ENCODE data around the gene CAPN10.

Gene CAPN10

GRCh38 chr2:240626531-240627300 lies 40.2 kb downstream of the CAPN10 start:
- peak; percentile 70 for DNase-seq

- no peak for DNase-seq
Observed at GRCh38 chr2:240627736-240628506, 41.4 kb downstream of the CAPN10 start.

- no peak for DNase-seq
Observed at GRCh38 chr2:240628507-240628807, 41.9 kb downstream of the CAPN10 start.

- DNase-seq = no peak
Observed at GRCh38 chr2:240628808-240629618, 42.5 kb downstream of the CAPN10 start.

DNA sequence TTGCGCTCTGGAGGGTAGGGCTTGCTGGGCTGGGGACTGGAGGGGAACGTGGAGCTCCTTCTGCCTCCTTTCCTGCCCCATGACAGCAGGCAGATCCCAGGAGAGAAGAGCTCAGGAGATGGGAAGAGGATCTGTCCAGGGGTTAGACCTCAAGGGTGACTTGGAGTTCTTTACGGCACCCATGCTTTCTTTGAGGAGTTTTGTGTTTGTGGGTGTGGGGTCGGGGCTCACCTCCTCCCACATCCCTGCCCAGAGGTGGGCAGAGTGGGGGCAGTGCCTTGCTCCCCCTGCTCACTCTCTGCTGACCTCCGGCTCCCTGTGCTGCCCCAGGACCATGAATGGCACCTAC lies 43.1 kb downstream of the CAPN10 start:
- DNase-seq = no peak

GRCh38 chr2:240629968-240630770 lies 43.6 kb downstream of the CAPN10 start:
- no peak for DNase-seq

DNA sequence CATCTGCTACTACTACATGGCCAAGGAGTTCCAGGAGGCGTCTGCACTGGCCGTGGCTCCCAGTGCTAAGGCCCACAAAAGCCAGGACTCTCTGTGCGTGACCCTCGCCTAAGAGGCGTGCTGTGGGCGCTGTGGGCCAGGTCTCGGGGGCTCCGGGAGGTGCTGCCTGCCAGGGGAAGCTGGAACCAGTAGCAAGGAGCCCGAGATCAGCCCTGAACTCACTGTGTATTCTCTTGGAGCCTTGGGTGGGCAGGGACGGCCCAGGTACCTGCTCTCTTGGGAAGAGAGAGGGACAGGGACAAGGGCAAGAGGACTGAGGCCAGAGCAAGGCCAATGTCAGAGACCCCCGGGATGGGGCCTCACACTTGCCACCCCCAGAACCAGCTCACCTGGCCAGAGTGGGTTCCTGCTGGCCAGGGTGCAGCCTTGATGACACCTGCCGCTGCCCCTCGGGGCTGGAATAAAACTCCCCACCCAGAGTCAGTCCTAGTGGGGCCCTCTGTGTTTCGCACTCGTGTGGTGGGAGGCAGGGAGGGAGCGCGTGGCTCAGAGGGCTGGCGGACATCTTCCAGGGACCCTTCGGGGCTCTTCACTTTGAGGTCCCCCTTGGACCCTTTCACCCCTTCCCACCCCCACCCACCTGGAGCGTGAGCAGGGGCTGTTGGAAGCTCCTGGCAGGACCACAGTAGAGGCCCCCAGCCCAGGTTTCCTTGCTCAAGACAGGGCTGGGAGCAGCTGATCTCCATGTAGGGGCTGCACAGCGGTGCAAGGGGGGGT lies 44.4 kb downstream of the CAPN10 start:
- DNase-seq = no peak

GRCh38 chr2:240631548-240632305 lies 45.2 kb downstream of the CAPN10 start:
- DNase-seq = no peak

- DNase-seq = no peak
Observed at GRCh38 chr2:240632306-240632721, 45.8 kb downstream of the CAPN10 start.

GRCh38 chr2:240635121-240635997 lies 48.8 kb downstream of the CAPN10 start:
- no peak for DNase-seq

GRCh38 chr2:240635998-240636547 lies 49.5 kb downstream of the CAPN10 start:
- DNase-seq = no peak

- DNase-seq = no peak
Observed at GRCh38 chr2:240636563-240637115, 50.1 kb downstream of the CAPN10 start.

GRCh38 chr2:240637116-240637900 lies 50.8 kb downstream of the CAPN10 start:
- no peak for DNase-seq

DNA sequence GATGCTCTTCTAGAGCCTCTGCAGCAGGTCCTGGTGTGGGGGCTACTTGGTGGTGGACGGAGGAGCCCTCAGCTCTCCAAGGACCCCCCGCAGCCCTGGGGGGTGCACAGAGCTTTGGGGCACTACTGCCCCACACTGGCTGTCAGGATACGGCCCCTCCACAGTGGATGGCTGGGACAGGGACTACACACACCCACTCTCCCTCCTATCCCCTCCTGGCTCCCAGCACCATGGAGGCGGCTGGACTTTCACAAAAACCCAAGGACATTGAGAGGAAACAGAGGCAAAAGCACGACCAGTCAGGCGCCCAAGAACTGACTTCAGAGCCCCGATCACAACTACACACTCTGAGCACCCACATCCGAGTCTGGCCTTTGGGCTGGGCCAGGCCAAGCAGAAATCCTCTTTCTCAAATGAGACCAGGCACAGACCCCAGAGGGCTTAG lies 51.4 kb downstream of the CAPN10 start:
- no peak for DNase-seq

DNA sequence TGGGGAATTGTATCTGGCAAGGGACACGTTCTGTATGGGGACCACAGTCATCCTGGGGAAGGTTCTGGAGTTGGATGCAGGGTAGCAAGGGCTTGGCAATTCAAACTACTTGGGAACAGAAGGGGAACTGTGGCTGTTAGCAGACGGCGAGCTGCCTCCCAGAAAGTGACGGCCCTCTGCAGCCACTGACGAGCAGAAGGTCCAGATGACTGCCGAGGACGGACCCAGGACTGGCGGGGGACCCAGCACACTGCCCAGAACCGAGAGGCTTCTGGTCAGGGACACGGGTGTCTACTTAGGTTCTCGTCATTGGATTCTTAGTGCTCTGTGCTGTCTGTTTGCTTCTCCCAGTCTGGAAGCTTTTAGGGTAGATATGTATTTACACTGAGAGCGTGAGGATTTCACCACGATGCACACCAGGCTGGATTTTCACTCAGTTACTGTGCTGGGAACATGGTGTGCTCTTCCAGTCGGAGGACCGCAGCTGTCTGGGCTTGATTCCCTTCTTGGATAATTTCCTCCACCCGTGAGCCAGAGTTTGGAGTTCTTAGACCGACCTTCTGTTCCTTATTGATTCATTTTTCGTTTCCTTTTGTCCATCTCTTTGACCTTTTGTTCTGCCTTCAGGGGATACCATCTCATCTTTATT lies 52.1 kb downstream of the CAPN10 start:
- DNase-seq = no peak

- no peak for DNase-seq
Observed at GRCh38 chr2:240639566-240639965, 53.0 kb downstream of the CAPN10 start.

DNA sequence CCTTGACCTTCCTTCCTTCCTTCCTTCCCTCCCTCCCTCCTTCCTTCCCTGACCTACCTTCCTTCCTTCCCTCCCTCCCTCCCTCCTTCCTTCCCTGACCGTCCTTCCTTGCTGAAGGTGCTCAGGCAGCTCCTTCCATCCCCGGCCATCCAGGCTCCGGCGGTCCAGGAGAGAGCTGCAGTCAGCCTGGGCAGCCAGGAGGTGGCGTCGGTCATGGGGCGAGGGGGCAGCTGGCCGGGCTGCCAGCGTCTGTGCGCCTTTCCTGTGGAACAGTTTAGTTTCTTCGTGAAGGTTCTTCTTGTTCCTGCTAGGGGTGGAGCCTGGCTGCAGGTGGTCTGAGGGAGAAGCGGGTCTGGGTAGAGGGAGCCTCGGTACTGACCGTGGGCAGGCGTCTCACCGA lies 54.4 kb downstream of the CAPN10 start:
- DNase-seq = peak; percentile 54

Measured in activated CD4-positive, alpha-beta T cell treated with anti-CD3 and anti-CD28 coated beads for 48 hours (primary cell).